ENCODE measurements around the gene APP.

Gene APP

DNA sequence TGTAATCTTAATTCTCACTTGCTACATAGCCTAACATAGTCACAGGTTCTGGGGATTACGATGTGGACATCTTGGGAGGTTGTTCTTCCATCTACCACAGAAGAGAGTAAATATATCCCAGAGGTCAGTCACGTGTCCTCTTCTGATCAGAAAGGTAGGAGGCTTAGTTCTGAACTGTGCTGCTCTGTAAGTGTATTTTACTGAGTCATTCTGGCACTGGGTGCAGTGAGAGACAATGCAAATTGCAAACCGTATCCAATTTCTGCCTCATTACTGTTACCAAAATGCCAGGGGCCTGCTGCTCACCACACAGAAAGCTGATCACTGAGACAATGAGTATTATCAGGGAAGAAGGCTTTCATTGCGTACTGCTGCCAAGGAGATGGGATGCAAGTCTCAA, 331.8 kb downstream of the APP start:
- CTCF ChIA-PET = no interaction called here
- no peak for DNase-seq (ENCODE audit: extremely low spot score)
- POLR2A ChIA-PET = no interaction called here
- TF ChIP-seq, protein P1, sequence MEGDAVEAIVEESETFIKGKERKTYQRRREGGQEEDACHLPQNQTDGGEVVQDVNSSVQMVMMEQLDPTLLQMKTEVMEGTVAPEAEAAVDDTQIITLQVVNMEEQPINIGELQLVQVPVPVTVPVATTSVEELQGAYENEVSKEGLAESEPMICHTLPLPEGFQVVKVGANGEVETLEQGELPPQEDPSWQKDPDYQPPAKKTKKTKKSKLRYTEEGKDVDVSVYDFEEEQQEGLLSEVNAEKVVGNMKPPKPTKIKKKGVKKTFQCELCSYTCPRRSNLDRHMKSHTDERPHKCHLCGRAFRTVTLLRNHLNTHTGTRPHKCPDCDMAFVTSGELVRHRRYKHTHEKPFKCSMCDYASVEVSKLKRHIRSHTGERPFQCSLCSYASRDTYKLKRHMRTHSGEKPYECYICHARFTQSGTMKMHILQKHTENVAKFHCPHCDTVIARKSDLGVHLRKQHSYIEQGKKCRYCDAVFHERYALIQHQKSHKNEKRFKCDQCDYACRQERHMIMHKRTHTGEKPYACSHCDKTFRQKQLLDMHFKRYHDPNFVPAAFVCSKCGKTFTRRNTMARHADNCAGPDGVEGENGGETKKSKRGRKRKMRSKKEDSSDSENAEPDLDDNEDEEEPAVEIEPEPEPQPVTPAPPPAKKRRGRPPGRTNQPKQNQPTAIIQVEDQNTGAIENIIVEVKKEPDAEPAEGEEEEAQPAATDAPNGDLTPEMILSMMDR (IDR thresholded peaks at IDR 0.05; ENCODE audit: control extremely low read depth, extremely low read depth, low read depth, missing control alignments) = no peak

DNA sequence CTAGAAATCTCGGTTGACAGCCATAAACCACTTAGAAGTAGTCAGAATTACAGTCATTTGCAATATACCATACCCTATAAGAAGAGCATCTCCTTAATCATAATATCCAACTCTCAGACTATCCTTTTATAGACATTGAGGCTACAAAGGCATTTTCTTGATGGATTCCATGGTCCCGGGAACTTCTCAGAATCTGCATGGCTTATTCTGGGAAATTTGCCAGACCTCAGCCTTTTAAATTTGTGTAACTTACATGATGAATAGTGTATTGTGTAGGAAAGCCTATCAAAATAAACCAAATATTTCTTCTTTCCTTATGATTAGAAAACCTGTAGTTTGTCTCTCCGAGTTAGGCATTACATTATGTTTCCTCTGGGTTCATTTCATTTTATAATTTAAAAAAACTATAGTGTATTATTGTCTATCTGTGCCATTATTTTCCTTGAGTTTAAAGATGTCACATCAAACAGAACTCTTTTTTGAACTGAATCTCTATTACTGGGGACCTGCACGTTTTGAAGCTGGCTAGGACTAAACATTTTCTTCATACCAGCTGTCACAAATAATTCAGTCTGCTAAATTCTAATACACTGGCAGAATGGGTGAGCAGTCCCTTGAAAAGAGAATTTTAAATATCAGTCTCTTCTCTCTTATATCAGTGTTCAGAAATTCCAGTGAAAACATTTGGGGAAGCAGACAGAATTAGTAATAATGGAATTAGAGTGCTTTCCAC, 332.9 kb downstream of the APP start:
- CTCF ChIA-PET = interaction anchor here (1.2 to 1.3 kb wide), 3 partner anchors 11 to 129 kb away, joined by 3 to 4 read pairs (median 3); no protein-coding TSS in a partner anchor
- TF ChIP-seq, protein P1 (IDR thresholded peaks at IDR 0.05; ENCODE audit: control extremely low read depth, extremely low read depth, low read depth, missing control alignments) = no peak
- no peak for DNase-seq (ENCODE audit: extremely low spot score)
- POLR2A ChIA-PET = no interaction called here

DNA sequence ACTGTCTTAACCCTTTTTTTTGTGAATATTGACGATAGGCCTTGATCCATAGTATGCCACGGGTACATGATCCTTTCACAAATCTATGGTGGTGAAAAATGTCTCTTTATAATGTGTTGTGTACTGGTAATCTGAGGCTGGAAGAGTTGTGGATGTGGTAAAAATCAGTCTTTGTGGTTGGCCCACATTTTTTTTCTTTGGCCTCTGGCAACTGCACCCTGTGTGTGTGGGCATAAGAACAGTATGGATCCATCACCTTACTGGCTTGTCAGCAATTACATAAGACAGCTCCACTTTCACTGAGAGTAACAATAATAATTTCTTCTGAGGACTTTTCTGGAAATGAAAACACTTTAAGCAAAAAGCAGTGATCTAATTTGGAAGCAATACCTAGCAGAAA, 334.2 kb downstream of the APP start:
- POLR2A ChIA-PET = no interaction called here
- CTCF ChIA-PET = interaction anchor here (1.2 to 1.3 kb wide), 3 partner anchors 10 to 128 kb away, joined by 3 to 4 read pairs (median 3); no protein-coding TSS in a partner anchor
- DNase-seq (ENCODE audit: extremely low spot score) = no peak
- TF ChIP-seq, protein P1 (IDR thresholded peaks at IDR 0.05; ENCODE audit: control extremely low read depth, extremely low read depth, low read depth, missing control alignments) = no peak

DNA sequence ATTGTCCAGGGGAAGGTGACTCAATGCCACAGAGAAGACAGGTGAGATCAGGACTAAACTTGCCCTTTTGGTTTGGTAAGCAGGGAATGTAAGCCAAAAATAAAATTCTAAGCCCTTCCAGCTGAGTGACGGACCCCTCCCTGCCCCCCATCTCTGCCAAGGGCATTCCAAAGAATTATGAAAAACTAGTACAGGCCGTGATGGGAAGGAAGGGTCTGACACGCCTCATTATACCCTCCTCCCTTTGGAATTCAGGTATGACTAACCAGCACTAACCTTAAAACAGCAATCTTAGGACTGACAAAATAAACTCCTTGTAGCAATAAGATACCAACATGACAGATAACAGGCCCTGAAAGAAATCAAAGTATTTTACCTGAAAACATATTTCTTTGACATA, 336.2 kb downstream of the APP start:
- TF ChIP-seq, protein P1 (IDR thresholded peaks at IDR 0.05; ENCODE audit: control extremely low read depth, extremely low read depth, low read depth, missing control alignments) = no peak
- ChIA-PET CTCF (interaction anchor here (1.0 kb wide), 1 partner anchor 28 kb away, joined by 3 read pairs; no protein-coding TSS in a partner anchor), POLR2A (no interaction called here)
- DNase-seq (ENCODE audit: extremely low spot score) = no peak

DNA sequence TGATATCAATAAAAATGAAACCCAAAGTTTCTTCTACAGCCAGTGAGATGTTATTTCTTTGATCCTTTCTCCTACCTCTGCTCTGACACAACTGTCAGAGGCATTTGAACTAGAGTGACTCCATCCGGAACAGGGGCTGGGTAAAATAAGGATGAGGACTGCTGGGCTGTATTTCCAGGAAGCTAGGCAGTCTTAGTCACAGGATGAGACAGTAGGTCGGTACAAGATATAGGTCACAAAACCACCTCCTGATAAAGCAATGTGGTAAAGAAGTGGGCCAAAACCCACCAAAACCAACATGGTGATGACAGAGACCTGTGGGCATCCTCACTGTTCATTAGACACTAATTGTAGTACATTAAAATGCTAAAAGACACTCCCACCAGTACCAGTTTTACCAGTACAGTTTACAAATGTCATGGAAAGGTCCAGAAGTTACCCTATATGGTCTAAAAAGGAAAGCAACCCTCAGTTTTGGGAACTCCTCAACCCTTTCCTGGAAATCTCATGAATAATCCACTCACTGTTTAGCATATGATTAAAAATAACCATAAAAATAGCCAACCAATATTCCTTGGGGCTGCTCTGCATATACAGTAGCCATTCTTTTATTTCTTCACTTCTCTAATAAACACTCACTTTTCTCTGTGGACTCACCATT, 339.1 kb downstream of the APP start:
- TF ChIP-seq, protein P1 (IDR thresholded peaks at IDR 0.05; ENCODE audit: control extremely low read depth, extremely low read depth, low read depth, missing control alignments) = no peak
- DNase-seq (ENCODE audit: extremely low spot score) = no peak
- ChIA-PET CTCF (no interaction called here), POLR2A (no interaction called here)
